HepG2 (cell line): ENCODE results near the gene YPEL5. TPM values are rescaled to one million over a fixed set of nuclear protein-coding genes. Genes with fewer than 3 reads are reported as not detected.

Source experiments
- ATAC-seq: fragments of 200-7000 bp; cut with Tn5 transposase; 3 replicates; pipeline ENCODE4 v1.9.1; 2020; ENCODE audit warnings: mild to moderate bottlenecking, moderate library complexity
- BruUV-seq: library from RNA; stranded (reverse); fragments of 400-500 nt; replicated peaks from 2 replicates; lab custom pipeline; 2021; lab: Mats Ljungman, UMichigan
- CTCF ChIA-PET: fragments of 300-600 bp; formaldehyde crosslinking; extraction: SDS; loops from one replicate; lab custom pipeline; 2021; ENCODE audit warnings: low total read pairs, inconsistent platforms, low intra/inter-chr PET ratio; lab: Yijun Ruan, JAX
- POLR2A ChIA-PET: fragments of 350-600 bp; sonication (Branson Sonifier 250); formaldehyde crosslinking; loops from one replicate; lab custom pipeline; 2020; ENCODE audit warnings: antibody characterized with exemption, inconsistent platforms; lab: Yijun Ruan, JAX
- DNase-seq: peaks from one replicate; pipeline ENCODE4 v3.0.0-alpha.2; 2015; ENCODE audit warnings: low spot score
- FAIRE-seq: peaks from 3 replicates; lab custom pipeline; 2011; peaks lifted over from hg19 to GRCh38; lab: Jason Lieb, UNC
- H2AFZ ChIP-seq: one replicate; pipeline ENCODE4 v1.6.1; 2011; ENCODE audit warnings: low read length, inconsistent platforms
- H3K27ac ChIP-seq: fragments of 300-600 bp; 3 replicates; pipeline ENCODE4 v1.8.0; 2011; ENCODE audit warnings: mixed run types, mild to moderate bottlenecking, mixed read lengths, low read length, inconsistent platforms; ENCODE audit not compliant: insufficient read depth; ENCODE audit errors: extremely low read length
- H3K27me3 ChIP-seq, 2 experiments: fragments of 200-600 bp in 1 of 2; 2 replicates in 1 of 2; 3 replicates in 1 of 2; pipeline versions ENCODE4 v1.6.0 to v1.8.0; 2011; ENCODE audit warnings: low read length in 2 of 2, mild to moderate bottlenecking in 2 of 2, moderate library complexity in 2 of 2, inconsistent platforms in 1 of 2; ENCODE audit not compliant: insufficient read depth in 2 of 2, control insufficient read depth in 1 of 2
- H3K36me3 ChIP-seq, 2 experiments: fragments of 200-600 bp in 1 of 2; replicated peaks in 1 of 2; 2 replicates in 1 of 2; 3 replicates in 1 of 2; pipeline versions ENCODE4 v1.5.1 to v1.8.0; 2011; ENCODE audit warnings: low read length in 2 of 2, inconsistent platforms in 1 of 2; ENCODE audit not compliant: insufficient read depth in 2 of 2, control insufficient read depth in 1 of 2
- H3K4me1 ChIP-seq: 2 replicates; pipeline ENCODE4 v1.5.1; 2012; ENCODE audit warnings: low read length, inconsistent platforms; ENCODE audit not compliant: insufficient read depth
- H3K4me2 ChIP-seq: 2 replicates; pipeline ENCODE4 v1.6.0; 2011; ENCODE audit warnings: low read depth, low read length, inconsistent platforms
- H3K4me3 ChIP-seq, 3 experiments: fragments of 200-600 bp in 1 of 3; sonication (generic), shearing (Covaris generic) in 1 of 3; replicated peaks in 1 of 3; 2 replicates each; pipeline ENCODE4 v1.5.1; 2011 to 2016; ENCODE audit warnings: low read length in 3 of 3, inconsistent platforms in 2 of 3, low read depth in 2 of 3, mild to moderate bottlenecking in 2 of 3, control low read depth in 1 of 3, mixed read lengths in 1 of 3; ENCODE audit not compliant: insufficient read depth in 1 of 3
- H3K79me2 ChIP-seq: one replicate; pipeline ENCODE4 v1.6.1; 2011; ENCODE audit warnings: low read length, inconsistent platforms; ENCODE audit not compliant: insufficient read depth
- H3K9ac ChIP-seq: 2 replicates; pipeline ENCODE4 v1.6.0; 2011; ENCODE audit warnings: mild to moderate bottlenecking, low read depth, low read length, inconsistent platforms; ENCODE audit not compliant: insufficient read depth
- H3K9me3 ChIP-seq: 2 replicates; pipeline ENCODE4 v1.5.1; 2012; ENCODE audit warnings: mild to moderate bottlenecking, low read length
- H4K20me1 ChIP-seq: 2 replicates; pipeline ENCODE4 v1.6.0; 2011; ENCODE audit warnings: inconsistent platforms, mild to moderate bottlenecking, low read length, moderate library complexity; ENCODE audit not compliant: insufficient read depth
- ATF7 ChIP-seq, 2 experiments: fragments of 450-650 bp in 1 of 2; sonication (generic) in 1 of 2; formaldehyde crosslinking in 1 of 2; IDR thresholded peaks; 2 replicates each; pipeline versions ENCODE4 v1.4.0 to v1.6.1; 2016 to 2020; ENCODE audit warnings: antibody characterized with exemption in 1 of 2, mild to moderate bottlenecking in 1 of 2, missing genetic modification reagents in 1 of 2
- GATA4 ChIP-seq: sonication (generic); IDR thresholded peaks from 2 replicates; pipeline ENCODE4 v1.6.1; 2016; ENCODE audit warnings: antibody characterized with exemption, low read depth, borderline replicate concordance
- HHEX ChIP-seq: IDR thresholded peaks from 2 replicates; pipeline ENCODE4 v1.6.1; 2016; ENCODE audit warnings: control low read depth
- NCOA1 ChIP-seq: sonication (generic); formaldehyde crosslinking; IDR thresholded peaks from 2 replicates; pipeline ENCODE4 v1.9.0; 2021; ENCODE audit warnings: missing genetic modification reagents
- NR2C2 ChIP-seq: sonication (generic); formaldehyde crosslinking; IDR thresholded peaks from 2 replicates; pipeline ENCODE4 v1.4.0; 2020; ENCODE audit warnings: missing genetic modification reagents, mild to moderate bottlenecking, moderate library complexity, borderline replicate concordance
- RFXAP ChIP-seq: sonication (generic); formaldehyde crosslinking; IDR thresholded peaks from 2 replicates; pipeline ENCODE4 v1.4.0; 2020; ENCODE audit warnings: missing genetic modification reagents, borderline replicate concordance
- SOX5 ChIP-seq: IDR thresholded peaks from 2 replicates; pipeline ENCODE4 v1.6.1; 2016; ENCODE audit warnings: borderline replicate concordance
- ZNF589 ChIP-seq: sonication (generic); formaldehyde crosslinking; conservative IDR thresholded peaks from 2 replicates; pipeline ENCODE4 v1.8.0; 2022; ENCODE audit warnings: mild to moderate bottlenecking, moderate library complexity, missing genetic modification reagents
- WGBS: methylation state at CpG from one replicate; pipeline ENCODE4 v1.1.6; 2017; ENCODE audit warnings: low lambda C conversion rate; 5-methylcytosine and 5-hydroxymethylcytosine counted together
- in situ Hi-C: cut with HindIII; loops from 2 replicates; pipeline ENCODE4 v1.10.0; 2017; ENCODE audit warnings: low pct_unique_long_range_greater_than_20kb; ENCODE audit not compliant: extremely low pct_ligation_motif_present
- intact Hi-C: fragments of 100-400 bp; cut with micrococcal nuclease; formaldehyde crosslinking; loops from one replicate; pipeline ENCODE4 v1.10.0; 2022; ENCODE audit not compliant: unreplicated experiment
- polyA plus RNA-seq, 8 experiments: library from polyadenylated mRNA; depleted of rRNA in 3 of 8; stranded (reverse) in 7 of 8; unstranded in 1 of 8; fragments of >200 nt; fragmentation: Illumina TruSeq in 4 of 8; extraction: Trizol in 4 of 8; gene quantifications; 2 replicates each; pipeline versions ENCODE4 v1.2.1 to v1.2.3, GENCODE V29; 2011 to 2016; ENCODE audit warnings: low read depth in 4 of 8, missing spikeins in 1 of 8, mixed read lengths in 1 of 8; ENCODE audit not compliant: insufficient read depth in 1 of 8
- total RNA-seq, 5 experiments: library from RNA; depleted of rRNA; stranded (reverse); fragments of >200 nt; fragmentation: Illumina TruSeq; extraction: Trizol; gene quantifications; 2 replicates each; pipeline ENCODE4 v1.2.3, GENCODE V29; 2016; ENCODE audit warnings: low read depth in 1 of 5
- TF ChIP-seq, protein P1 (sequence below): sonication (generic); formaldehyde crosslinking; IDR thresholded peaks from 2 replicates; pipeline ENCODE4 v1.8.1; 2022; ENCODE audit warnings: mild to moderate bottlenecking, missing genetic modification reagents
- TF ChIP-seq, protein P2 (sequence below): sonication (generic); formaldehyde crosslinking; IDR thresholded peaks from 2 replicates; pipeline ENCODE4 v1.4.0; 2020; ENCODE audit warnings: missing genetic modification reagents; ENCODE audit errors: not compliant biosample characterization
- TF ChIP-seq, protein P3 (sequence below): sonication (generic); formaldehyde crosslinking; IDR thresholded peaks from 2 replicates; pipeline ENCODE4 v1.8.1; 2023; ENCODE audit warnings: mild to moderate bottlenecking, missing genetic modification reagents

Gene YPEL5
- total and polyA plus RNA-seq, 2 of the 13 experiments (the other 11 are each of a cell fraction or from before 2014, with no cell fraction given), result 12.7 to 49.7 TPM

DNA sequence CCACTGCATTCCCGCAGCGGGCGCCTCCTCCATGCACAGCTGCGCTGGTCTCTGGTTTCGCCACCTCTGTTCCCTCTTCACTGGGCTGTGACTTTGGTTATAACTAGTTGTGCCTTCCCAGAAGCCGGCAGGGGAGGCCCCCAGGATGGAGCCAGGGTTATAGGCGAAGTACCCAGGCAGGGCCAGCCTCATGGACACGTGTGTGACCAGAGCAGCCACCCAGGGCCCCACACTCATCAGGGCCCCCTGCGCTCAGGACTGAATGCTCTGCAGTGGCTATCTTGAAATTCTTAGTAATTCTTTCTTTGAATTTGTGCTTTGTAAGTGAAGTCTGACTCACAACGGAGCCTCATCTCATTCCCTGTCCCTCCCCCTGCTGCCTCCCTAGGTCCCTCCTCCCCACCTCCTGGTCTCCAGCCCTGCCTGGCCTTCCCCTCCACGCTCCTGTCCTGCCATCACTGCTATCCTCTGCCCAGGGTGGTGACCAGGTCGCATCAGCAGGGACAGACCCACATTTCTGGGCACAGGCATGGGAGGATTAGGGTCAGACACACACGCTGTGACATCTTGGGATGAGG is 46.4 kb downstream of the YPEL5 start:
- H3K36me3 ChIP-seq, result no peaks in the 10 kb centered on the region
- POLR2A ChIA-PET, result no interaction called here
- H3K9ac ChIP-seq, result no peak overlapping the region
- H3K27me3 ChIP-seq, result peaks cover 0 to 19% of the 10 kb centered on the region in 2 experiments; a peak in 1 of 5 replicates
- intact Hi-C loops, result no loop called here
- no peaks in the 10 kb centered on the region for H4K20me1 ChIP-seq
- no peak for ATAC-seq
- TF ChIP-seq HHEX (CRISPR knock-in tag) (no peak), ZNF589 (CRISPR knock-in tag) (no peak), NCOA1 (CRISPR knock-in tag) (no peak), SOX5 (CRISPR knock-in tag) (no peak), GATA4 (no peak), ATF7 (IDR thresholded peaks at IDR 0.05) (no peak), ATF7 (CRISPR knock-in tag; IDR thresholded peaks at IDR 0.05) (no peak), NR2C2 (no peak), RFXAP (no peak)
- TF ChIP-seq, protein P1, sequence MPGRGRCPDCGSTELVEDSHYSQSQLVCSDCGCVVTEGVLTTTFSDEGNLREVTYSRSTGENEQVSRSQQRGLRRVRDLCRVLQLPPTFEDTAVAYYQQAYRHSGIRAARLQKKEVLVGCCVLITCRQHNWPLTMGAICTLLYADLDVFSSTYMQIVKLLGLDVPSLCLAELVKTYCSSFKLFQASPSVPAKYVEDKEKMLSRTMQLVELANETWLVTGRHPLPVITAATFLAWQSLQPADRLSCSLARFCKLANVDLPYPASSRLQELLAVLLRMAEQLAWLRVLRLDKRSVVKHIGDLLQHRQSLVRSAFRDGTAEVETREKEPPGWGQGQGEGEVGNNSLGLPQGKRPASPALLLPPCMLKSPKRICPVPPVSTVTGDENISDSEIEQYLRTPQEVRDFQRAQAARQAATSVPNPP (CRISPR knock-in tag), result no peak
- TF ChIP-seq, protein P2, sequence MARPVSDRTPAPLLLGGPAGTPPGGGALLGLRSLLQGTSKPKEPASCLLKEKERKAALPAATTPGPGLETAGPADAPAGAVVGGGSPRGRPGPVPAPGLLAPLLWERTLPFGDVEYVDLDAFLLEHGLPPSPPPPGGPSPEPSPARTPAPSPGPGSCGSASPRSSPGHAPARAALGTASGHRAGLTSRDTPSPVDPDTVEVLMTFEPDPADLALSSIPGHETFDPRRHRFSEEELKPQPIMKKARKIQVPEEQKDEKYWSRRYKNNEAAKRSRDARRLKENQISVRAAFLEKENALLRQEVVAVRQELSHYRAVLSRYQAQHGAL, result no peak
- TF ChIP-seq, protein P3, sequence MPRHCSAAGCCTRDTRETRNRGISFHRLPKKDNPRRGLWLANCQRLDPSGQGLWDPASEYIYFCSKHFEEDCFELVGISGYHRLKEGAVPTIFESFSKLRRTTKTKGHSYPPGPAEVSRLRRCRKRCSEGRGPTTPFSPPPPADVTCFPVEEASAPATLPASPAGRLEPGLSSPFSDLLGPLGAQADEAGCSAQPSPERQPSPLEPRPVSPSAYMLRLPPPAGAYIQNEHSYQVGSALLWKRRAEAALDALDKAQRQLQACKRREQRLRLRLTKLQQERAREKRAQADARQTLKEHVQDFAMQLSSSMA (CRISPR knock-in tag), result no peak
- TF ChIP-seq, all 625 proteins: peak for 0
- FAIRE-seq, result no peak
- no TSS peak for BruUV-seq
- H3K79me2 ChIP-seq, result no peaks in the 10 kb centered on the region
- WGBS, result 38% methylated on average over 13 of the region's 13 CpGs
- no peak for DNase-seq
- in situ Hi-C loops, result no loop called here
- CTCF ChIA-PET, result no interaction called here
- H3K4me2 ChIP-seq, result no peak overlapping the region
- no peak overlapping the region for H3K27ac ChIP-seq
- no peaks in the 10 kb centered on the region for H3K9me3 ChIP-seq
- H2AFZ ChIP-seq, result no peak overlapping the region
- no peaks in the 10 kb centered on the region for H3K4me1 ChIP-seq
- no peak overlapping the region for H3K4me3 ChIP-seq
